Neutrophil (primary cell): ENCODE results near the gene MYO16.

Experiments
- H3K27ac ChIP-seq: fragments of 200-600 bp; sonication (generic); 2 replicates; pipeline ENCODE4 v1.5.1; 2016; ENCODE audit warnings: mild to moderate bottlenecking, moderate library complexity
- H3K27me3 ChIP-seq: fragments of 200-600 bp; sonication (generic); 2 replicates; pipeline ENCODE4 v1.6.0; 2016; ENCODE audit warnings: mild to moderate bottlenecking
- H3K36me3 ChIP-seq: fragments of 200-600 bp; sonication (generic); 2 replicates; pipeline ENCODE4 v1.5.1; 2017
- H3K4me1 ChIP-seq, 2 experiments: fragments of 200-600 bp in 1 of 2; sonication (generic) in 1 of 2; 1 replicate in 1 of 2; 2 replicates in 1 of 2; pipeline versions ENCODE4 v1.5.1 to v1.6.1; 2013 to 2016; ENCODE audit warnings: low read depth in 1 of 2, low read length in 1 of 2, mild to moderate bottlenecking in 1 of 2, moderate library complexity in 1 of 2; ENCODE audit not compliant: control insufficient read depth in 1 of 2, insufficient read depth in 1 of 2
- H3K4me3 ChIP-seq, 2 experiments: fragments of 200-600 bp in 1 of 2; sonication (generic) in 1 of 2; 1 replicate in 1 of 2; 2 replicates in 1 of 2; pipeline ENCODE4 v1.5.1; 2013 to 2016; ENCODE audit warnings: low read depth in 1 of 2, low read length in 1 of 2, mild to moderate bottlenecking in 1 of 2, moderate library complexity in 1 of 2
- H3K9me3 ChIP-seq: fragments of 200-600 bp; sonication (generic); 2 replicates; pipeline ENCODE4 v1.5.1; 2016
- TF ChIP-seq, protein P1 (sequence below): fragments of 200-600 bp; sonication (generic); IDR thresholded peaks from 2 replicates; pipeline ENCODE4 v1.5.1; 2016; ENCODE audit warnings: antibody characterized with exemption

MYO16 gene

DNA sequence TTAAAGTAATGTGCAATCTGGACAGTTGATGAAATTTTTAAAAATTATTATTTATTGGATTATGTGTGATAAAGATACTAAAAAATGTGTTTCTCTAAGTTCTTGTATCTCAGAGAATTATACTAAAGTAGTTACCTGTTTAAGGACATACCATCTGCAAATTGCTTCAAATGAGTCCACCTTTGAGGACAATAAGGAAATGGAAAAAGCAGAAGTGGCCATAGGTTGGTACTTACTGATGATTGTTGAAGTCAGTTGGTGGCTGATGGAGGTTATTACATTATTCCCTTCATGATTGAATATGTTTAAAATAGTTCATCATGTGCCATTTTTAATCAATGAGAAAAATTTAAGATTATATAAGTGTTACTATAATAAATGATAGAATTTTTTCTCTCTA, 367.0 kb downstream of the MYO16 start:
- H3K4me3 ChIP-seq: no peak overlapping the region
- TF ChIP-seq, protein P1, sequence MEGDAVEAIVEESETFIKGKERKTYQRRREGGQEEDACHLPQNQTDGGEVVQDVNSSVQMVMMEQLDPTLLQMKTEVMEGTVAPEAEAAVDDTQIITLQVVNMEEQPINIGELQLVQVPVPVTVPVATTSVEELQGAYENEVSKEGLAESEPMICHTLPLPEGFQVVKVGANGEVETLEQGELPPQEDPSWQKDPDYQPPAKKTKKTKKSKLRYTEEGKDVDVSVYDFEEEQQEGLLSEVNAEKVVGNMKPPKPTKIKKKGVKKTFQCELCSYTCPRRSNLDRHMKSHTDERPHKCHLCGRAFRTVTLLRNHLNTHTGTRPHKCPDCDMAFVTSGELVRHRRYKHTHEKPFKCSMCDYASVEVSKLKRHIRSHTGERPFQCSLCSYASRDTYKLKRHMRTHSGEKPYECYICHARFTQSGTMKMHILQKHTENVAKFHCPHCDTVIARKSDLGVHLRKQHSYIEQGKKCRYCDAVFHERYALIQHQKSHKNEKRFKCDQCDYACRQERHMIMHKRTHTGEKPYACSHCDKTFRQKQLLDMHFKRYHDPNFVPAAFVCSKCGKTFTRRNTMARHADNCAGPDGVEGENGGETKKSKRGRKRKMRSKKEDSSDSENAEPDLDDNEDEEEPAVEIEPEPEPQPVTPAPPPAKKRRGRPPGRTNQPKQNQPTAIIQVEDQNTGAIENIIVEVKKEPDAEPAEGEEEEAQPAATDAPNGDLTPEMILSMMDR: no peak

DNA sequence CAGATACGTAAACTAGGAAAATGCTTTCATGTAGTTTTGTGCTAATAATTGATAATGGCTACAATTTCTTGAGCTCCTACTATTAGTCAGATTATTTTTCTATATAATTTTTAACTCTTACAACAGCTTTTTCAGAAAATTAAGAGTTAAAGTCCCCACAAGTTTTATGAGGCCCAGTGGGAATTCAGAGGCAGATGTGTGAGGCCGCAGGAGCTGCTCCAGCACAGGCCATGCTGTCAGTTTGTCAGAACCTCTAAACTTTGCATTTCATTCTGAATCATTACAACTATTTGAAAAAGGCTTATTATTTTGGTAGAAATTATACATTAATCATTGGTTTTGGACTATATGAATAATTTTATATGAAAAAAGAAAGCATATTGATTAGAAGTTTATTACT, 370.8 kb downstream of the MYO16 start:
- H3K36me3 ChIP-seq: no peaks in the 10 kb centered on the region
- TF ChIP-seq, protein P1: no peak
- no peaks in the 10 kb centered on the region for H3K9me3 ChIP-seq
- H3K4me1 ChIP-seq: no peaks in the 10 kb centered on the region
- H3K4me3 ChIP-seq: no peak overlapping the region
- H3K27ac ChIP-seq: no peak overlapping the region
- H3K27me3 ChIP-seq: no peaks in the 10 kb centered on the region

More for the DNA sequence above, 367.0 kb downstream of the MYO16 start:
- Histone ChIP-seq H3K9me3 (no peaks in the 10 kb centered on the region), H3K27me3 (no peaks in the 10 kb centered on the region), H3K36me3 (no peaks in the 10 kb centered on the region), H3K4me1 (peaks cover 0 to 4% of the 10 kb centered on the region in 2 experiments), H3K27ac (no peak overlapping the region)

- TF ChIP-seq, protein P1: no peak
- Histone ChIP-seq H3K4me3 (no peak overlapping the region), H3K9me3 (no peaks in the 10 kb centered on the region), H3K36me3 (no peaks in the 10 kb centered on the region), H3K27me3 (no peaks in the 10 kb centered on the region), H3K4me1 (no peaks in the 10 kb centered on the region), H3K27ac (no peak overlapping the region)
Measured at GRCh38 chr13:109002934-109003333, 373.5 kb downstream of the MYO16 start.

DNA sequence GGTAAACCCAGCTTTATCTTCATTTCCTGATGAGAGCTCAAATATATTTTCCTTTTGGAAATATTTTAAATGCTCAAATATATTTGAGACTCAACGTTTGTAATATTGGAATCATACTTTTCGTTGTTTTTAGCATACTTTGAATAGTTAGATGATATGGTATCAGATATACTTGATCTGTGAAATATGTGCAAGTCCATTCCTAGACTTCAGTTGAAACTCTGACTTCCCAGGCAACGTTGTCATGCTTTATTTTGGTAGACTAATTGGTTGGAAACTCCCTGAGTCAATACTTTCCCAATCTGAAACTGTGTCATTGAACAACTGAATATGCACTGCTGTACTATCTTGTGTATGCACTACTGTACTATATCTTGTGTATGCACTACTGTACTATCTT, 378.5 kb downstream of the MYO16 start:
- Histone ChIP-seq H3K36me3 (no peaks in the 10 kb centered on the region), H3K4me3 (no peak overlapping the region), H3K27me3 (no peaks in the 10 kb centered on the region), H3K4me1 (no peaks in the 10 kb centered on the region), H3K27ac (no peak overlapping the region), H3K9me3 (no peaks in the 10 kb centered on the region)
- TF ChIP-seq, protein P1: no peak

DNA sequence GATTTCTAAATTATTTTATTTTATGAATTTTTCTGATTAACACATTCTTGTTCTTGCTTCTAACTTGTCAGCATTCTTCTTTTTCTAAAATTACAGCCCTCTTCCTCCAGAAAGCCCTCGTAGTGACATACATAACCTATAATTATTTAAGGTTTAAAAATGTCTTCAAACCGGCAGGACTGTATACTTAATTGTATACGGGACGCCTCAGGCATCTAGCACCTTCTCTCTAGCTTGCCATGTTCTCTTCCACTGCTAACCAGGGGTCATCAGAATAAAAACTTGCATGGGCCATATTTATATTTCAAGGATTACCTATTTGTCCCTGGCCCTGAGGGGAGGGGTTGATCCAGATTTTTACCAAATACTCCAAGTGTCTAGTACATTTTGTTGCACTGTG, 380.3 kb downstream of the MYO16 start:
- Histone ChIP-seq H3K9me3 (no peaks in the 10 kb centered on the region), H3K4me1 (no peaks in the 10 kb centered on the region), H3K27me3 (no peaks in the 10 kb centered on the region), H3K4me3 (no peak overlapping the region), H3K36me3 (no peaks in the 10 kb centered on the region), H3K27ac (no peak overlapping the region)
- TF ChIP-seq, protein P1: no peak

GRCh38 chr13:109010912-109011311, 381.5 kb downstream of the MYO16 start:
- Histone ChIP-seq H3K4me1 (no peaks in the 10 kb centered on the region), H3K27me3 (no peaks in the 10 kb centered on the region), H3K9me3 (no peaks in the 10 kb centered on the region), H3K4me3 (no peak overlapping the region), H3K27ac (no peak overlapping the region), H3K36me3 (no peaks in the 10 kb centered on the region)
- TF ChIP-seq, protein P1: no peak
